Measurements from ENCODE around the gene PROSER3.

GRCh38 chr19:35767288-35768081 is 9.5 kb downstream of the PROSER3 start:
- no peak for TF ChIP-seq ZNF646 (CRISPR knock-in tag; IDR thresholded peaks at IDR 0.05)
- 0 out of 2 replicates have a peak, but pooled peaks have one; percentile 24 for TF ChIP-seq GFI1 (CRISPR knock-in tag; IDR thresholded peaks at IDR 0.05; ENCODE audit: borderline replicate concordance)
- no peak for TF ChIP-seq CTCF (CRISPR knock-in tag; IDR thresholded peaks at IDR 0.05)
- TF ChIP-seq RXRA (CRISPR knock-in tag; IDR thresholded peaks at IDR 0.05): peak; percentile 56; the same call in 1 of the 2 replicates
- no peak for TF ChIP-seq ZBTB40 (IDR thresholded peaks at IDR 0.05)
- no peak for TF ChIP-seq ZBTB40 (CRISPR knock-in tag; IDR thresholded peaks at IDR 0.05)
- TF ChIP-seq POLR2AphosphoS5 (IDR thresholded peaks at IDR 0.05; ENCODE audit: low read depth, low read length): no peak
- TF ChIP-seq CEBPB (IDR thresholded peaks at IDR 0.05; ENCODE audit: borderline replicate concordance, low read depth, low read length): no peak

Measured in HepG2 (cell line).